ENCODE results near the gene RGS10.
"Not testable (repeated sequence)": the region's sequence is repeated elsewhere in the genome, so short reads cannot be mapped to it uniquely, and the experiment has no call there.

DNA sequence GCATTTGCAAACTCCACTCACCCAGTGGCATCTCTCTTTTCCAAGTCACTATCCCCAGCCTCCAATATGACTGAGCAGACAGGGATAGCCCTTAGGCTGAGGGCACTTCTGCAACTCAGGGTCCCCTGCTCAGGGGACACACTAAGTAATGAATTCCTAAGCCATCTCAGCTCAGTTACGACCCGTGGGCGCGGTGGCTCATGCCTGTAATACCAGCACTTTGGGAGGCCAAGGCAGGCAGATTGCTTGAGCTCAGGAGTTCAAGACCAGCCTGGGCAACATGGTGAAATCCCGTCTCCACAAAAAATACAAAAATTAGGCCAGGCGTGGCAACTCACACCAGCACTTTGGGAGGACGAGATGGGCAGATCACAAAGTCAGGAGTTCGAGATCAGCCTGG lies 10.3 kb downstream of the RGS10 start:
- not testable (repeated sequence) for TF ChIP-seq CTCF, POLR2A (IDR thresholded peaks at IDR 0.05)
